ENCODE results near the gene TMEM164. TPM values are rescaled to one million over a fixed set of nuclear protein-coding genes. Genes with fewer than 3 reads are reported as not detected.

TMEM164 gene
- total and polyA plus RNA-seq, 10 of the 15 experiments (the other 5 are each of a cell fraction or from before 2014, with no cell fraction given): 0.61 to 18.3 (median 7.0) TPM

- in situ Hi-C loops (cut with MboI): loop anchor here (5.0 to 25.0 kb wide), 2 partner anchors 245 to 525 kb away; no protein-coding TSS in a partner anchor
- FAIRE-seq: no peak
- Histone ChIP-seq H3K27ac (ENCODE audit: control insufficient read depth, insufficient read depth) (no peak overlapping the region), H3K9ac (ENCODE audit: control insufficient read depth, insufficient read depth, low read length) (no peak overlapping the region), H3K27me3 (replicated peaks in 1 of 2; ENCODE audit: control insufficient read depth in 2 of 2, insufficient read depth in 2 of 2, low read length in 1 of 2) (no peaks in the 10 kb centered on the region), H4K20me1 (ENCODE audit: control insufficient read depth, insufficient read depth) (no peaks in the 10 kb centered on the region), H2AFZ (ENCODE audit: control insufficient read depth, low read depth, low read length) (no peak overlapping the region), H3K4me3 (no peak overlapping the region), H3K79me2 (ENCODE audit: control insufficient read depth, insufficient read depth, low read length) (no peaks in the 10 kb centered on the region), H3K4me1 (ENCODE audit: control insufficient read depth, insufficient read depth, low read length) (peaks cover 11% of the 10 kb centered on the region), H3K9me3 (replicated peaks; ENCODE audit: control insufficient read depth, insufficient read depth, low read length) (no peaks in the 10 kb centered on the region), H3K36me3 (ENCODE audit: control insufficient read depth in 2 of 2, insufficient read depth in 2 of 2, low read length in 1 of 2) (no peaks in the 10 kb centered on the region; a peak in 1 of 4 replicates), H3K4me2 (ENCODE audit: control insufficient read depth, insufficient read depth) (no peak overlapping the region)
- BruUV-seq (replicated peaks): no TSS peak
- WGBS (ENCODE audit: insufficient coverage, insufficient replicate concordance, low lambda C conversion rate, missing lambda C conversion rate): 100% methylated on average over 1 of the region's 1 CpG
- CTCF ChIA-PET: interaction anchor here (0.8 to 23.7 kb wide), 8 partner anchors 8 to 249 kb away, joined by 3 to 792 read pairs (median 6); no protein-coding TSS in a partner anchor
- POLR2A ChIA-PET: no interaction called here
- intact Hi-C loops (cut with micrococcal nuclease; ENCODE audit: unreplicated experiment): loop anchor here (5.0 kb wide), 1 partner anchor 690 kb away; no protein-coding TSS in a partner anchor
- SMC1A ChIA-PET (ENCODE audit: uncharacterized antibody, unreplicated experiment): interaction anchor here (1.2 to 11.7 kb wide), 5 partner anchors 15 to 279 kb away, joined by 3 to 289 read pairs (median 19); no protein-coding TSS in a partner anchor
- TF ChIP-seq ATF2 (IDR thresholded peaks at IDR 0.05; ENCODE audit: low read length): no peak
- no peak for ATAC-seq
- RAD21 ChIA-PET (ENCODE audit: unreplicated experiment): interaction anchor here (4.8 to 9.3 kb wide), 2 partner anchors 240 to 249 kb away, joined by 32 to 130 read pairs; no protein-coding TSS in a partner anchor
- DNase-seq (ENCODE audit: low read depth, low spot score): no peak
These were observed 159.2 kb downstream of the TMEM164 start for GRCh38 chrX:110162131-110162530.

GRCh38 chrX:110162867-110163266 lies 160.0 kb downstream of the TMEM164 start:
- Histone ChIP-seq H3K79me2 (ENCODE audit: control insufficient read depth, insufficient read depth, low read length) (no peaks in the 10 kb centered on the region), H3K27me3 (replicated peaks in 1 of 2; ENCODE audit: control insufficient read depth in 2 of 2, insufficient read depth in 2 of 2, low read length in 1 of 2) (no peaks in the 10 kb centered on the region), H3K4me1 (ENCODE audit: control insufficient read depth, insufficient read depth, low read length) (peaks cover 11% of the 10 kb centered on the region), H3K9me3 (replicated peaks; ENCODE audit: control insufficient read depth, insufficient read depth, low read length) (no peaks in the 10 kb centered on the region), H4K20me1 (ENCODE audit: control insufficient read depth, insufficient read depth) (no peaks in the 10 kb centered on the region), H3K9ac (ENCODE audit: control insufficient read depth, insufficient read depth, low read length) (no peak overlapping the region), H3K27ac (ENCODE audit: control insufficient read depth, insufficient read depth) (no peak overlapping the region), H3K4me2 (ENCODE audit: control insufficient read depth, insufficient read depth) (no peak overlapping the region), H3K4me3 (no peak overlapping the region), H2AFZ (ENCODE audit: control insufficient read depth, low read depth, low read length) (no peak overlapping the region), H3K36me3 (ENCODE audit: control insufficient read depth in 2 of 2, insufficient read depth in 2 of 2, low read length in 1 of 2) (no peaks in the 10 kb centered on the region; a peak in 1 of 4 replicates)
- whole genome bisulfite sequencing (ENCODE audit: insufficient coverage, insufficient replicate concordance, low lambda C conversion rate, missing lambda C conversion rate): 0% methylated on average over 1 of the region's 1 CpG
- FAIRE-seq (no peak), ATAC-seq (no peak), DNase-seq (ENCODE audit: low read depth, low spot score) (no peak)
- intact Hi-C loops (cut with micrococcal nuclease; ENCODE audit: unreplicated experiment) (loop anchor here (5.0 kb wide), 1 partner anchor 689 kb away; no protein-coding TSS in a partner anchor), in situ Hi-C loops (cut with MboI) (loop anchor here (5.0 to 25.0 kb wide), 2 partner anchors 244 to 524 kb away; no protein-coding TSS in a partner anchor)
- ChIA-PET POLR2A (no interaction called here), RAD21 (ENCODE audit: unreplicated experiment) (interaction anchor here (9.3 kb wide), 1 partner anchor 248 kb away, joined by 130 read pairs; no protein-coding TSS in a partner anchor), SMC1A (ENCODE audit: uncharacterized antibody, unreplicated experiment) (interaction anchor here (1.8 to 11.7 kb wide), 2 partner anchors 240 to 249 kb away, joined by 5 to 289 read pairs; no protein-coding TSS in a partner anchor), CTCF (interaction anchor here (0.7 to 23.7 kb wide), 5 partner anchors 9 to 248 kb away, joined by 3 to 792 read pairs (median 5); no protein-coding TSS in a partner anchor)
- BruUV-seq (replicated peaks): no TSS peak
- TF ChIP-seq RELB (IDR thresholded peaks at IDR 0.05; ENCODE audit: low read depth): no peak
- no peak for TF ChIP-seq CHD4 (IDR thresholded peaks at IDR 0.05)
- TF ChIP-seq RELA (IDR thresholded peaks at IDR 0.05; ENCODE audit: borderline replicate concordance, partially characterized antibody): no peak
- no peak for TF ChIP-seq KAT2A (conservative IDR thresholded peaks at IDR 0.05; ENCODE audit: control insufficient read depth, low read depth, low read length)
- no peak for TF ChIP-seq JUNB (IDR thresholded peaks at IDR 0.05)
- no peak for TF ChIP-seq CUX1 (IDR thresholded peaks at IDR 0.05; ENCODE audit: insufficient replicate concordance, low read depth, low read length)
- no peak for TF ChIP-seq ZNF217 (IDR thresholded peaks at IDR 0.05)

Data from GM12878 (cell line).